ENCODE data around the gene ZBED1. TPM values are rescaled to one million over a fixed set of nuclear protein-coding genes. Genes with fewer than 3 reads are reported as not detected.
"Not testable (repeated sequence)": the region's sequence is repeated elsewhere in the genome, so short reads cannot be mapped to it uniquely, and the experiment has no call there.

Gene ZBED1
- polyA plus RNA-seq, 1 experiment = 26.3 TPM

DNA sequence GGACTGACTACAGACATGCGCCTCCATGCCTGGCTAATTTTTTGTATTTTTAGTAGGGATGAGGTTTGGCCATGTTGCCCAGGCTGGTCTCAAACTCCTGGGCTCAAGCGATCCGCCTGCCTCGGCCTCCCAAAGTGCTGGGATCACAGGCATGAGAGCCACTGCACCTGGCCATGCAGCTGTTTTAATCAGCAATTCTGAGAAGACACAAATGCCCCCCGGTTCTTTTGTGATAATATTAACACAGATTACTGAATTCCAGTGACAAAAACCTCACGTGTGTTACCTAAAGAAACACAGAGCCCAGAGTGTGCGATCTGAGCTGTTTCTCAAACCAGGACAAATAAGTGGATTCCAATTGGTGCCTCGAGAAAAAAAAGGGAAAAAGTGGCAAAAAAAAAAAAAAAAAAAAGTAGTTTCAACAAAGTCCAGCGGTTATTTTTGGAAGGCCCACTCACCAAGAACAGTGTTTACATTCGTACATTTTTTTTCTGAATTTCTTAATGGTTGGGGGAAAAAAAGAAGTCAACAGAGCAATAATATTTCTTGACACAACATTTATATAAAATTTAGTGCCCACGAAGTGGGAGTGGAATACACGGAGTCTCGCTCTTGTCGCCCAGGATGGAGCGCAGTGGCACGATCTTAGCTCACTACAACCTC is 17.2 kb downstream of the ZBED1 start:
- ChIA-PET POLR2A (no interaction called here), CTCF (no interaction called here)
- TF ChIP-seq, protein P1, sequence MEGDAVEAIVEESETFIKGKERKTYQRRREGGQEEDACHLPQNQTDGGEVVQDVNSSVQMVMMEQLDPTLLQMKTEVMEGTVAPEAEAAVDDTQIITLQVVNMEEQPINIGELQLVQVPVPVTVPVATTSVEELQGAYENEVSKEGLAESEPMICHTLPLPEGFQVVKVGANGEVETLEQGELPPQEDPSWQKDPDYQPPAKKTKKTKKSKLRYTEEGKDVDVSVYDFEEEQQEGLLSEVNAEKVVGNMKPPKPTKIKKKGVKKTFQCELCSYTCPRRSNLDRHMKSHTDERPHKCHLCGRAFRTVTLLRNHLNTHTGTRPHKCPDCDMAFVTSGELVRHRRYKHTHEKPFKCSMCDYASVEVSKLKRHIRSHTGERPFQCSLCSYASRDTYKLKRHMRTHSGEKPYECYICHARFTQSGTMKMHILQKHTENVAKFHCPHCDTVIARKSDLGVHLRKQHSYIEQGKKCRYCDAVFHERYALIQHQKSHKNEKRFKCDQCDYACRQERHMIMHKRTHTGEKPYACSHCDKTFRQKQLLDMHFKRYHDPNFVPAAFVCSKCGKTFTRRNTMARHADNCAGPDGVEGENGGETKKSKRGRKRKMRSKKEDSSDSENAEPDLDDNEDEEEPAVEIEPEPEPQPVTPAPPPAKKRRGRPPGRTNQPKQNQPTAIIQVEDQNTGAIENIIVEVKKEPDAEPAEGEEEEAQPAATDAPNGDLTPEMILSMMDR (IDR thresholded peaks at IDR 0.05; ENCODE audit: insufficient read depth, low read depth, low read length) = no peak
- H3K4me3 ChIP-seq (ENCODE audit: low read depth, low read length) = no peak overlapping the region
- DNase-seq (ENCODE audit: low read depth) = no peak
- no peaks in the 10 kb centered on the region for H3K27me3 ChIP-seq (ENCODE audit: control insufficient read depth, insufficient read depth, low read length)
- peaks cover 7% of the 10 kb centered on the region for H3K36me3 ChIP-seq (ENCODE audit: control insufficient read depth, insufficient read depth, low read length)

- CTCF ChIA-PET; DNase-seq (ENCODE audit: low read depth); H3K27me3 ChIP-seq (ENCODE audit: control insufficient read depth, insufficient read depth, low read length); H3K4me3 ChIP-seq (ENCODE audit: low read depth, low read length); H3K36me3 ChIP-seq (ENCODE audit: control insufficient read depth, insufficient read depth, low read length); POLR2A ChIA-PET: not testable (repeated sequence)
Observed at GRCh38 chrX:2481597-2481996, 19.2 kb downstream of the ZBED1 start.

GRCh38 chrX:2479982-2480381 is 20.8 kb downstream of the ZBED1 start:
- H3K4me3 ChIP-seq (ENCODE audit: low read depth, low read length); H3K36me3 ChIP-seq (ENCODE audit: control insufficient read depth, insufficient read depth, low read length); H3K27me3 ChIP-seq (ENCODE audit: control insufficient read depth, insufficient read depth, low read length); CTCF ChIA-PET; DNase-seq (ENCODE audit: low read depth); POLR2A ChIA-PET: not testable (repeated sequence)

DNA sequence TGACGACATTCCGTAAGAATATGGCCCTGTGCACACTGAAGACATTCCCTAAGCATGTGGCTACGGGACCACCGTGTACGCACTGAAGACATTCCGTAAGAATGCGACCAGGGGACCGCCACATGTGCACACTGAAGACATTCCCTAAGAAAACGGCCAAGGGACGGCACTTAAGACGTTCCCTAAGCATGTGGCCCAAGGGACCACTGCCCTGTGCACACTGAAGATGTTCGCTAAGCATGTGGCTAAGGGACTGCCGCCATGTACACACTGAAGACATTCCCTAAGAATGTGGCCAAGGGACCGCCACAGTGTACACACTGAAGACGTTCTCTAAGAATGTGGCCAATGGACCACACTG is 21.4 kb downstream of the ZBED1 start:
- POLR2A ChIA-PET = no interaction called here
- no peak for DNase-seq (ENCODE audit: low read depth)

GRCh38 chrX:2478546-2479419 is 22.0 kb downstream of the ZBED1 start:
- ChIA-PET CTCF (no interaction called here), POLR2A (no interaction called here)
- Histone ChIP-seq H3K27me3 (ENCODE audit: control insufficient read depth, insufficient read depth, low read length) (no peaks in the 10 kb centered on the region), H3K36me3 (ENCODE audit: control insufficient read depth, insufficient read depth, low read length) (no peaks in the 10 kb centered on the region; the same call in 1 of the 2 replicates), H3K4me3 (ENCODE audit: low read depth, low read length) (no peak overlapping the region)
- no peak for DNase-seq (ENCODE audit: low read depth)
- TF ChIP-seq, protein P1 (IDR thresholded peaks at IDR 0.05; ENCODE audit: insufficient read depth, low read depth, low read length) = no peak

More for the DNA sequence above, 21.4 kb downstream of the ZBED1 start:
- TF ChIP-seq, protein P1 (IDR thresholded peaks at IDR 0.05; ENCODE audit: insufficient read depth, low read depth, low read length) = no peak
- CTCF ChIA-PET = no interaction called here
- Histone ChIP-seq H3K4me3 (ENCODE audit: low read depth, low read length) (no peak overlapping the region), H3K36me3 (ENCODE audit: control insufficient read depth, insufficient read depth, low read length) (no peaks in the 10 kb centered on the region; the same call in 1 of the 2 replicates), H3K27me3 (ENCODE audit: control insufficient read depth, insufficient read depth, low read length) (no peaks in the 10 kb centered on the region)

DNA sequence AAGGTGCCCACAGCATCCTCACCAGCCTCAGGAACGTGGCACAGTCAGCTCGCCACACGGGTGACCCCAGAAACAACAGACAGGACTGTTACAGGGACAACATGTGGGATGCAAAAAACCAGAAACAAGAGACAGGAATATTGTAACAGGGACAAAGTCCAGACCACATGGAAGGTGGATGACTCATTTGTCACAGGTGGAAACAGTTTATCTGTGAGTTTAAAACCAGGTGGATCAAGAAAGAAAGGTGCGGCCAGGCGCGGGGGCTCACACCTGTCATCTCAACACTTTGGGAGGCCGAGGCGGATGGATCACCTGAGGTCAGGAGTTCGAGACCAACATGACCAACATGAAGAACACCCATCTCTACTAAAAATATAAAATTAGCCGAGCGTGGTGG is 23.5 kb downstream of the ZBED1 start:
- H3K27me3 ChIP-seq (ENCODE audit: control insufficient read depth, insufficient read depth, low read length); POLR2A ChIA-PET; CTCF ChIA-PET; H3K36me3 ChIP-seq (ENCODE audit: control insufficient read depth, insufficient read depth, low read length); DNase-seq (ENCODE audit: low read depth); H3K4me3 ChIP-seq (ENCODE audit: low read depth, low read length): not testable (repeated sequence)
